ENCODE results near the gene MRPL58. TPM values are rescaled to one million over a fixed set of nuclear protein-coding genes. Genes with fewer than 3 reads are reported as not detected.
A peak's percentile ranks its signal among the peaks of the same experiment; 100 is the strongest.
"Not testable (repeated sequence)": the region's sequence is repeated elsewhere in the genome, so short reads cannot be mapped to it uniquely, and the experiment has no call there.

The MRPL58 gene
- polyA plus RNA-seq, 4 donors: 26.4 to 29.6 (median 27.7) TPM

GRCh38 chr17:74986206-74986576 is 26.3 kb upstream of the MRPL58 start:
- no peak for DNase-seq (ENCODE audit: low read depth in 4 of 4, low spot score in 3 of 4)

GRCh38 chr17:74987418-74987908 is 25.0 kb upstream of the MRPL58 start, which contains the start of gene CDR2L:
TSS of gene CDR2L (plus strand) at chr17:74987632. CDS start at chr17:74988044, 412 bp downstream.
- DNase-seq (ENCODE audit: low read depth in 4 of 4, low spot score in 3 of 4): peak; percentile 87 to 90 (median 90)

GRCh38 chr17:74987909-74988711 is 24.4 kb upstream of the MRPL58 start:
- DNase-seq (ENCODE audit: low read depth in 4 of 4, low spot score in 3 of 4): peak in 2 of 4 donors; percentile 68 to 73

GRCh38 chr17:74990581-74991105 is 21.8 kb upstream of the MRPL58 start:
- no peak for DNase-seq (ENCODE audit: low read depth in 4 of 4, low spot score in 3 of 4)

- no peak for DNase-seq (ENCODE audit: low read depth in 4 of 4, low spot score in 3 of 4)
Measured at GRCh38 chr17:74992223-74992622, 20.2 kb upstream of the MRPL58 start.

- DNase-seq (ENCODE audit: low read depth in 4 of 4, low spot score in 3 of 4): no peak
Measured at GRCh38 chr17:74994440-74994839, 18.0 kb upstream of the MRPL58 start.

GRCh38 chr17:74995847-74996246 is 16.6 kb upstream of the MRPL58 start:
- DNase-seq (ENCODE audit: low read depth in 4 of 4, low spot score in 3 of 4): no peak

- DNase-seq (ENCODE audit: low read depth in 4 of 4, low spot score in 3 of 4): no peak
Measured at GRCh38 chr17:74998783-74999182, 13.7 kb upstream of the MRPL58 start.

- no peak for DNase-seq (ENCODE audit: low read depth in 4 of 4, low spot score in 3 of 4)
Measured at GRCh38 chr17:74999523-74999922, 12.9 kb upstream of the MRPL58 start.

- no peak for DNase-seq (ENCODE audit: low read depth in 4 of 4, low spot score in 3 of 4)
Measured at GRCh38 chr17:75001915-75002843, 10.3 kb upstream of the MRPL58 start.

GRCh38 chr17:75003070-75003956 is 9.2 kb upstream of the MRPL58 start:
- no peak for DNase-seq (ENCODE audit: low read depth in 4 of 4, low spot score in 3 of 4)

GRCh38 chr17:75003957-75004355 is 8.5 kb upstream of the MRPL58 start:
- no peak for DNase-seq (ENCODE audit: low read depth in 4 of 4, low spot score in 3 of 4)

- no peak for DNase-seq (ENCODE audit: low read depth in 4 of 4, low spot score in 3 of 4)
Measured at GRCh38 chr17:75004371-75004770, 8.1 kb upstream of the MRPL58 start.

- no peak for DNase-seq (ENCODE audit: low read depth in 4 of 4, low spot score in 3 of 4)
Measured at GRCh38 chr17:75005291-75005690, 7.2 kb upstream of the MRPL58 start.

- DNase-seq (ENCODE audit: low read depth in 4 of 4, low spot score in 3 of 4): not testable (repeated sequence)
Measured at GRCh38 chr17:75006084-75006483, 6.4 kb upstream of the MRPL58 start.

- no peak for DNase-seq (ENCODE audit: low read depth in 4 of 4, low spot score in 3 of 4)
Measured at GRCh38 chr17:75006653-75007052, 5.8 kb upstream of the MRPL58 start.

- DNase-seq (ENCODE audit: low read depth in 4 of 4, low spot score in 3 of 4): no peak
Measured at GRCh38 chr17:75008373-75008772, 4.1 kb upstream of the MRPL58 start.

GRCh38 chr17:75009139-75009724 is 3.2 kb upstream of the MRPL58 start:
- DNase-seq (ENCODE audit: low read depth in 4 of 4, low spot score in 3 of 4): no peak

GRCh38 chr17:75010683-75011400 is 1.6 kb upstream of the MRPL58 start:
- DNase-seq (ENCODE audit: low read depth in 4 of 4, low spot score in 3 of 4): no peak

Data from right renal pelvis (tissue), 4 donors.